Measurements from ENCODE around the gene ACSM6.
A peak's percentile ranks its signal among the peaks of the same experiment; 100 is the strongest.
"Not testable (repeated sequence)": the region's sequence is repeated elsewhere in the genome, so short reads cannot be mapped to it uniquely, and the experiment has no call there.

ACSM6 gene

GRCh38 chr10:95214793-95215192 lies 20.8 kb downstream of the ACSM6 start:
- DNase-seq (ENCODE audit: low read depth in 2 of 2) = no peak

GRCh38 chr10:95217476-95217875 lies 23.4 kb downstream of the ACSM6 start:
- DNase-seq (ENCODE audit: low read depth in 2 of 2) = no peak

GRCh38 chr10:95220539-95220938 lies 26.5 kb downstream of the ACSM6 start:
- no peak for DNase-seq (ENCODE audit: low read depth in 2 of 2)

- no peak for DNase-seq (ENCODE audit: low read depth in 2 of 2)
These were observed 27.1 kb downstream of the ACSM6 start for GRCh38 chr10:95221124-95221523.

- no peak for DNase-seq (ENCODE audit: low read depth in 2 of 2)
These were observed 31.1 kb downstream of the ACSM6 start for GRCh38 chr10:95225136-95225535.

GRCh38 chr10:95228934-95229723 lies 35.1 kb downstream of the ACSM6 start:
- not testable (repeated sequence) for DNase-seq (ENCODE audit: low read depth in 2 of 2)

GRCh38 chr10:95229724-95230627 lies 35.9 kb downstream of the ACSM6 start:
- DNase-seq (ENCODE audit: low read depth in 2 of 2) = no peak

- peak in 1 of 2 donors; percentile 26 for DNase-seq (ENCODE audit: low read depth in 2 of 2)
These were observed 36.9 kb downstream of the ACSM6 start for GRCh38 chr10:95230677-95231586.

GRCh38 chr10:95233377-95234034 lies 39.5 kb downstream of the ACSM6 start:
- no peak for DNase-seq (ENCODE audit: low read depth in 2 of 2)

GRCh38 chr10:95234951-95235350 lies 40.9 kb downstream of the ACSM6 start:
- no peak for DNase-seq (ENCODE audit: low read depth in 2 of 2)

GRCh38 chr10:95235676-95236067 lies 41.6 kb downstream of the ACSM6 start:
- DNase-seq (ENCODE audit: low read depth in 2 of 2) = no peak

GRCh38 chr10:95236068-95236903 lies 42.2 kb downstream of the ACSM6 start:
- DNase-seq (ENCODE audit: low read depth in 2 of 2) = no peak

GRCh38 chr10:95237376-95238170 lies 43.5 kb downstream of the ACSM6 start:
- no peak for DNase-seq (ENCODE audit: low read depth in 2 of 2)

GRCh38 chr10:95240096-95240495 lies 46.1 kb downstream of the ACSM6 start:
- DNase-seq (ENCODE audit: low read depth in 2 of 2) = not testable (repeated sequence)

- DNase-seq (ENCODE audit: low read depth in 2 of 2) = no peak
These were observed 46.8 kb downstream of the ACSM6 start for GRCh38 chr10:95240811-95241210.

- no peak for DNase-seq (ENCODE audit: low read depth in 2 of 2)
These were observed 47.5 kb downstream of the ACSM6 start for GRCh38 chr10:95241533-95241932.

GRCh38 chr10:95242581-95243317 lies 48.7 kb downstream of the ACSM6 start:
- no peak for DNase-seq (ENCODE audit: low read depth in 2 of 2)

- DNase-seq (ENCODE audit: low read depth in 2 of 2) = no peak
These were observed 49.2 kb downstream of the ACSM6 start for GRCh38 chr10:95243318-95243617.

GRCh38 chr10:95244152-95244551 lies 50.1 kb downstream of the ACSM6 start:
- DNase-seq (ENCODE audit: low read depth in 2 of 2) = no peak

Data from activated CD8-positive, alpha-beta memory T cell treated with anti-CD3 and anti-CD28 coated beads for 4 hours (primary cell).